GM18519 (cell line): Measurements from ENCODE around the gene EGLN2.
"Not testable (repeated sequence)": the region's sequence is repeated elsewhere in the genome, so short reads cannot be mapped to it uniquely, and the experiment has no call there.

ENCODE experiments used
- ATAC-seq: cut with Tn5 transposase; IDR thresholded peaks from one replicate; pipeline ENCODE4 v1.9.1; 2021; ENCODE audit warnings: mild to moderate bottlenecking, moderate library complexity; ENCODE audit not compliant: unreplicated experiment, low FRiP score

The EGLN2 gene

GRCh38 chr19:40801426-40802299, 2.7 kb downstream of the EGLN2 start:
- no peak for ATAC-seq

DNA sequence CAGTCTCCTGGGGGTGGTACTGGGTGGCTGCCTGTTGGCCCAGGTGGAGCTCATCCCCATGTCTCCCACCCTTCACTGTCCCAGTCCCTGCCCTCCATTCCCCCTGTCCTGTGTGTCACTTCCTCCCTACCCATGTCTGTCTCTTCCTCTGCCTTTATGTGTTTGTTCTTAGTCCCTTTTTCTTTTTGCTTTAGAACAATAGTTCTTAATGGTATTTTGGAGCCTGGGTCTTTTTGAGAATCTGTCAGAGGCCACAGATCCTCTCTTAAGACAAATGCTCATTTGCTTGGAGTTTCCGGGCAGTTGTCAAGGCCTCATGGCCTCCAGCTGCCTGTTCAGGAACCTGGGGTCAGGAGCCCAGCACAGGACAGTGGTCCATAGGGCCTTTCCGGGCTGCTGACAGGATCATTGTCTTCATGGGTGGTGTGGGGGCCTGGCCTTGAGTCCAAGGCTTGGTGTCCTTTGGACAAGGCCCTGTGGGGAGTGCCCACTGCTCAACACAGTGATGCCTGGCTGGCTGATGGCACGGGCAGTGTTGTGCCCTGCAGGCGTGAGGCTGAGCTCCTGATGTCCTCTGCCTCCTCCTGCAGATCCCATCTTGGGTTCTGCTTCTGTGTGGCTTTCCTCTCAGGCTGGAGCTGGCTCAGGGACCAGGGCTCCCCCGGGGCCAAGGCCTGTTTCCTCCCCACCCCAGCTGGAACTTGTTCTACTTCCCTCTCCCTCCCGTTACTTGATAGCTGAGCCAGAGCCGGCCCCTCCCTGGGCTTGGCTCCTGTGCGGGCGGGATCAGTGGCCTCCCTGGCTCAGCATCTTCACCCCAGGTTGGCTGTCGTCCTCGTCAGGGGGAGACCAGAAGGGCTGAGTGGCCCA, 3.5 kb downstream of the EGLN2 start:
- no peak for ATAC-seq

- no peak for ATAC-seq
Measured at GRCh38 chr19:40803170-40803856, 4.3 kb downstream of the EGLN2 start.

DNA sequence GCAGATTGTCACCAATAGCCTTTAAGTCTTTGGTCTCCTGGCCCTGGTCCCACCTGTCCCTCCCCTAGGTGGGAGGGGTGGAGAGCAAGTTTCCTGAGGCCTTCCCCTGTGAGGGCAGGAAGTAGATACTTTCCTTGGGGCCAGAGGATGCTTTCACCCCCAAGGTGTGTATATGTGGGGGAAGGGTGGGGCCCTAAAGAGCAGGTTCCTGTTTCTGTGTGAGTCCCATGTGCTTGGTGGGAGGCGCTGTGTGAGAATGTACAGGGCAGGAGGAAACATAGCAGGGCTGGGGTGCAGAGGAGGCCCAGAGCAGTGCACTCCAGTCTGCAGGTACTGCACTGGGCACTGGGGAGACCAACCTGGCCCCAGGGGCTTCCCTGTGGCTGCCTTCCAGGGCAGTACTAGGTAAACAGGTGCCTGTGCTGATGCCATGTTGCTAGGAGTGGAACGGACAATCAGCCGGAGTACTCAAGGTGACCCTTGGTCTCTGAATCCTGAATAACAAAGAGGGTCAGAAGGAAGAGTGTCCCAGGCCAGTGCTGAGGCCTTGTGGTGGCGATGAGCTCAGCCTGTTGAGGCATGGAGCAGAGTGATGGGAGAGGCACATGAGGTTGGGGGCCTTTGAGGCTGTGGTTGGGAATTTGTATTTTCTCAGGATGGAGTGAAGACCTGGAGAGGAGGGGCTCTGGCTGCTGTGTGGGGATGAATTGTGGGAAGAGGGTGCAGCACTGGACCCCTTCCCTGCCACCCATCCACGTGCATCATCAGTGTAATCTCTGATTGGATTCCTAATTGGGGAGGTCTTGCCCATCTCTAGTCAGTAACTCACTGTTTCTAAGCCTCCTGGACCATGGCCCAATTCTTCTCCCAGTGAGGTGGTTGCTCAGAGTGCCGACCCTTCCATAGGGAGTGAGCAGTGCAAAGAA, 5.1 kb downstream of the EGLN2 start:
- ATAC-seq, result no peak

DNA sequence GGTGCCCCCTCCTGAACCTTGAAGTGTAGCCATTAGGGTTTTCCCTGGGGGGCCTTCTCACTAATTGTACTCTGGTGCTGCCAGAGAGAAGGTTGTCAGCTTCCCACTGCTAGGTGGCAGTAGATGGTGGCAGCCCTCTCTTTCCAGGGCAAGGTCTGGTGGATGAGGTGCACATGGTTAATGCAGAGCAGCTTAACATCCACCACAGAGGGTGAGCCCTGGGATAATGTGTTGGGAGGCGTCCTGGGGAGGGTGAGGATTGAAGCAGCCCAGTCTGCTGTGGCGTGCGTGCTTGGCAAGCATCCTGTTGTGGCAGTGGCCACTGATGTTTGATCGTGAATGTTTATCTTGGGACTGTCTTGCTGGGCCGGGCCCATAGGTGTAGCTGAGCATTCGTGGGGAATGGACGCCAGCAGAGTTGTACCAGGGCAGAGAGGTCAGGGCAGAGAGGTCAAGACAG, 5.8 kb downstream of the EGLN2 start:
- ATAC-seq, result no peak

DNA sequence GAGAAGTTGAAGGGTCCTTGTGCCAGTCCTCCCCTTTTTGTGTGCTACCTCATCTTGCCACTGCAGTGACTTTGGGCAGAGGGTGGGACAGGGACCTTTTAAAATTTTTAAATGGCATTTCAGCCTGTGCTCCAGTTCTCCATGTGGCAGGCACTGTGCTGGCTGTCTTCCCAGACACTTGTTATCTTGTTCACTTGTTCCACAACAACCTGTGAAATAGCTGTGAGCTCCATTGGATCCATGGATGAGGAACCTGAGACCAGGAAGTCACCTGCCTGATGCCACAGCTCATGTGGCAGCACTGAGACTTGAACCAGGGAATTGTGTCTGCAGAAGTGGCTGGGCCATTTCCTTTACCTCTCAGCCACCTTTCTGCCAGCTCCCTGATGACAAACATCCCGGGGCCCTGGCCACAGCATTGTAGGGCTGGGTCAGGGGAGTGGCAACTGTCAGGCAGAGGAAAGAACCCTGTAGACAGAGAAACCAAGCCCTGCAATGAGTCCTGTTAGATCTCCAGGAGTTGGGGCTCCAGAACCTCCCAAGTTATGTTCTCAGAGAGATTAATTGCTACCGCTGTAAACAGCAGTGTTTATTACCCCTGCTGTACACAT, 6.4 kb downstream of the EGLN2 start:
- ATAC-seq, result no peak

- ATAC-seq, result no peak
Measured at GRCh38 chr19:40806423-40807146, 7.6 kb downstream of the EGLN2 start.

- no peak for ATAC-seq
Measured at GRCh38 chr19:40807147-40808020, 8.4 kb downstream of the EGLN2 start.

DNA sequence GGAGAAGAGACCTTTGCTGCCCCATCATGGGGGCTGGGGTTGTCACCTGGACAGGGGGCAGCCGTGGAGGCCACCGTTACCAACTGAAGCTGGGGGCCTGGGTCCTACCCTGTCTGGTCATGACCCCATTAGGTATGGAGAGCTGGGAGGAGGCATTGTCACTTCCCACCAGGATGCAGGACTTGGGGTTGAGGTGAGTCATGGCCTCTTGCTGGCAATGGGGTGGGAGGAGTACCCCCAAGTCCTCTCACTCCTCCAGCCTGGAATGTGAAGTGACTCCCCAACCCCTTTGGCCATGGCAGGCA, 9.0 kb downstream of the EGLN2 start:
- ATAC-seq, result no peak

- ATAC-seq, result no peak
Measured at GRCh38 chr19:40808497-40808896, 9.5 kb downstream of the EGLN2 start.

DNA sequence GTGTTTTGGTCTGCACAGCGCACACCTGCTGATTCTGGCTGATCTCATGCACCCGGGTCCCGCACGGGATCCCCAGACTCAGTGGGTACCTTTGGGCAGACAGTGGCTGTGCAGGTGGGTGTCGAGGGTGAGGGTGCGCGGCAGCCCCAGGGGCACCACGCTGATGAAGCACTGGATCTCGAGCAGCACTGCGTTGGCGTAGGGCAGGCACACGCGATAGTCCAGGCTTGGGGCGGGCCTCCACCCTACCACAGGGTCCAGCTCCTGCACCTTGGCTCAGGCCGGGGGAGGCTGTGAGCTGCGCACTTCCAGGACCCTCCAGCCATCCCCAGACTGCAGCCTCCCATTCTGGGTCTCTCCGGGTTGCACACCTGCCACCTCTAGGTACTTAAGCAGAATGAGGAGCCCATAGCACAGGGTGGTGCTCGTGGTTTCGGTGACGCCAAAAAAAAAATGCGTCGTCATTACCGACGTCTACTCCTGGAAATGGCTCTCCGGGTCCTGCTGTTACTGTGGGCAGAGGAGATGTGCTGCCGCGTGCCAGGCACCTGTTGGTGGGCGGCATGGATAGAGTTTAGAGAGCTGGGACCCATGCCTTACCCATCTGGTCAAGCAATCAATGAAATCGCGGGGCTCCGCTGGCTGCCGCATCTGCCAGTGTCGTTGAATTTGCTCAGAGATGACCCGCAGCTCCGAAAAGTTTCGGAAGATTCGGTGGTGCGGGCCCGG, 10.5 kb downstream of the EGLN2 start:
- no peak for ATAC-seq

DNA sequence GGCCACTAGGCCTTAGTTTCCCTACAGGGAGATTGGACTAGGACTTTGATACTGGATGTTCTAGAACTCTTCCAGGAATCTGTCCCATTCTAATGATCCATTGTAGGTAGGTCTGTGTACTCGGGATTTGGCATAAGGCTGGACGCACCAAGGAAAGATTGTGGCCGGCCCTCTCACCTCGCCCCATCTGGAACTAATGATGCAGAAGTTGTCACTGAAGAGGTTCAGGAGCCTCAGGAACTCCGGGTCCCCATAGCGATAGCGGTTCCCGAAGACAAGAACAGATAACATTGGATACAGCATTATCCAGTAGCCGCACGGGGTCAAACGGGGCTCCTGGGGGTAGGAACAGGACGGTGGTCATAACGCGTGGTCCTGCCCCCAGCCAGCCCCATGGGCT, 11.2 kb downstream of the EGLN2 start:
- no peak for ATAC-seq

GRCh38 chr19:40810649-40811408, 11.8 kb downstream of the EGLN2 start:
- ATAC-seq, result not testable (repeated sequence)

DNA sequence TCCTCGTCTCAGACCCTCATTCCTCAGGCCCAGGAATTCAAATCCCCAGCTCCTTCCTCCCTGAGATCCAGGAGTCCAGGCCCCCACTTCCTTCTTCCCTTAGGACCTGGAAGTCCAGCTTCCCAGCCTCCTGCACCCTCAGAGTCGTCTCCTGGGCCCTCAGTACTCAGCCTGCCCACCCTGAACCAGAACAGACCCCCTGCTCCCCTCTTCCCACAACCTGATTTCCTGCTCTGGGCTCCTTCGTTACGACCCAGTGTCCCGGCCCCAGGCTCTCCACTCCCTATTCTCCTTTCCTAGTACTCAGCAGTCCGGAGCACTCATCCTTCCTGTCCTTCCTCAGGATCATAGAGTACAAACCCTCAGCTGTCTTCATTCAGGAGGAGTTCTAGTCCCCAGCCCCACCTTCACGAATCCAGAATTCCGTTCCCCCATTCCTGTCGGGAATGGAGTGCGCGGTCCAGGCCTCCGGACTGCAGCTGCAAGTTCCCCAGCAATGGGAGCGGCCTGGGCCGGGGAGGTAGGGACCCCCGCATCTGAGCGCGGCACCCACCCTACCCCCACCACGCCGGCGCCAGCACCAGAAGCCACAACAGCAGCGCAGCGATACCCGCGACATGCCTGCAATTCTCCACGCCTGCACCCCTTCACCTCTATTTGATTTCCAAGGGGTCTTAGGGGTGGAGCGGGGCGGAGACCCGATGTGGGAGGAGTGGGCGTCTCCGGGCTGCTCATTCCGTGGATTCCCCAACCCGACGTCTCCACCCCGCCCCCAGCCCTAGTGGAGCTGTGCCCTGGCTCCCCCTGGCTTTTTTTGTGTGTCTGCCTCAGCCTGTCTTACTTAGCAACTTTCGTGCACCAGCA, 12.7 kb downstream of the EGLN2 start:
- no peak for ATAC-seq

GRCh38 chr19:40812571-40812970, 13.6 kb downstream of the EGLN2 start:
- ATAC-seq, result not testable (repeated sequence)

GRCh38 chr19:40813182-40813581, 14.2 kb downstream of the EGLN2 start:
- no peak for ATAC-seq
